Measurements from ENCODE around the gene CAMK2B. TPM values are rescaled to one million over a fixed set of nuclear protein-coding genes. Genes with fewer than 3 reads are reported as not detected.

CAMK2B gene
- total RNA-seq, 1 experiment from 2014 or later = 0.13 TPM

GRCh38 chr7:44289341-44290251 is 35.8 kb downstream of the CAMK2B start:
- intact Hi-C loops (cut with micrococcal nuclease; ENCODE audit: unreplicated experiment) = no loop called here
- H3K4me3 ChIP-seq (ENCODE audit: low read depth, low read length, poor library complexity, severe bottlenecking) = no peak overlapping the region
- no peaks in the 10 kb centered on the region for H3K4me1 ChIP-seq (ENCODE audit: insufficient read depth, low read length, poor library complexity, severe bottlenecking)
- H3K27ac ChIP-seq (ENCODE audit: low read depth, low read length, poor library complexity, severe bottlenecking) = no peak overlapping the region
- no peak for TF ChIP-seq CTCF (conservative IDR thresholded peaks at IDR 0.05; ENCODE audit: low read depth, low read length)
- no peak for TF ChIP-seq EZH2 (IDR thresholded peaks at IDR 0.05; ENCODE audit: borderline replicate concordance, low read depth, low read length, poor library complexity, severe bottlenecking)
- ChIA-PET CTCF (no interaction called here), POLR2A (ENCODE audit: low non-redundant PET) (interaction anchor here (0.6 kb wide), 1 partner anchor 671 kb away, joined by 5 read pairs; no protein-coding TSS in a partner anchor)
- no peak for DNase-seq (ENCODE audit: low spot score)
- no peaks in the 10 kb centered on the region for H3K36me3 ChIP-seq (ENCODE audit: insufficient read depth, low read length, poor library complexity, severe bottlenecking)
- BruUV-seq (replicated peaks) = no TSS peak
- H3K9me3 ChIP-seq (ENCODE audit: low read depth, low read length, poor library complexity, severe bottlenecking) = no peaks in the 10 kb centered on the region
- peaks cover 22% of the 10 kb centered on the region for H3K27me3 ChIP-seq (replicated peaks; ENCODE audit: insufficient read depth, low read depth, low read length, poor library complexity)

- Histone ChIP-seq H3K9me3 (ENCODE audit: low read depth, low read length, poor library complexity, severe bottlenecking) (no peaks in the 10 kb centered on the region), H3K27ac (ENCODE audit: low read depth, low read length, poor library complexity, severe bottlenecking) (no peak overlapping the region)
- CTCF ChIA-PET = no interaction called here
Measured at GRCh38 chr7:44288811-44289340, 36.5 kb downstream of the CAMK2B start.

DNA sequence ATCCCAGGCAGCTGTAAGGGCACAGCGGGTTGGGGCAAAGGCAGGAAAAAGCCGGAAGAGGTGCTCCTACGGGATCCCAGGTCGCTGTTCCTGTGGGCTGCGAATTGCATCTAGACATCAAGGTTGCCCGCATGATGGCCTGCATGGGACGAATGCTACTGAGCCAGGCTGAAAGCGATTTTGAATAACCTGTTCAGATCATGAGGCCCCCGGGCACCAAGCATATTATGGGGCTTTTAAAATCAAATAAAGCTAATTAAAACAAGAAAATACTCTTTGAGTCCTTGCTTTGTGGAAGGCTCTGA is 37.1 kb downstream of the CAMK2B start:
- no peaks in the 10 kb centered on the region for H3K9me3 ChIP-seq (ENCODE audit: low read depth, low read length, poor library complexity, severe bottlenecking)
- no peak for DNase-seq (ENCODE audit: low spot score)
- H3K4me3 ChIP-seq (ENCODE audit: low read depth, low read length, poor library complexity, severe bottlenecking) = no peak overlapping the region
- POLR2A ChIA-PET (ENCODE audit: low non-redundant PET) = no interaction called here
- no TSS peak for BruUV-seq (replicated peaks)
- TF ChIP-seq CTCF (conservative IDR thresholded peaks at IDR 0.05; ENCODE audit: low read depth, low read length) = no peak
- TF ChIP-seq EZH2 (IDR thresholded peaks at IDR 0.05; ENCODE audit: borderline replicate concordance, low read depth, low read length, poor library complexity, severe bottlenecking) = no peak
- H3K27me3 ChIP-seq (replicated peaks; ENCODE audit: insufficient read depth, low read depth, low read length, poor library complexity) = peaks cover 12% of the 10 kb centered on the region
- H3K36me3 ChIP-seq (ENCODE audit: insufficient read depth, low read length, poor library complexity, severe bottlenecking) = no peaks in the 10 kb centered on the region
- no peaks in the 10 kb centered on the region for H3K4me1 ChIP-seq (ENCODE audit: insufficient read depth, low read length, poor library complexity, severe bottlenecking)
- intact Hi-C loops (cut with micrococcal nuclease; ENCODE audit: unreplicated experiment) = no loop called here
- CTCF ChIA-PET = no interaction called here
- no peak overlapping the region for H3K27ac ChIP-seq (ENCODE audit: low read depth, low read length, poor library complexity, severe bottlenecking)

More at GRCh38 chr7:44288811-44289340, 36.5 kb downstream of the CAMK2B start:
- Histone ChIP-seq H3K36me3 (ENCODE audit: insufficient read depth, low read length, poor library complexity, severe bottlenecking) (no peaks in the 10 kb centered on the region), H3K4me1 (ENCODE audit: insufficient read depth, low read length, poor library complexity, severe bottlenecking) (no peaks in the 10 kb centered on the region), H3K4me3 (ENCODE audit: low read depth, low read length, poor library complexity, severe bottlenecking) (no peak overlapping the region), H3K27me3 (replicated peaks; ENCODE audit: insufficient read depth, low read depth, low read length, poor library complexity) (peaks cover 17% of the 10 kb centered on the region)
- DNase-seq (ENCODE audit: low spot score) = no peak
- intact Hi-C loops (cut with micrococcal nuclease; ENCODE audit: unreplicated experiment) = no loop called here
- TF ChIP-seq EZH2 (IDR thresholded peaks at IDR 0.05; ENCODE audit: borderline replicate concordance, low read depth, low read length, poor library complexity, severe bottlenecking) = no peak
- TF ChIP-seq CTCF (conservative IDR thresholded peaks at IDR 0.05; ENCODE audit: low read depth, low read length) = no peak
- BruUV-seq (replicated peaks) = no TSS peak
- POLR2A ChIA-PET (ENCODE audit: low non-redundant PET) = no interaction called here
